Activated CD4-positive, alpha-beta T cell treated with anti-CD3 and anti-CD28 coated beads, Interleukin-2, Interleukin-6, amounts not matched to agents 100 ng/mL and 50 ng/mL, durations not matched to agents 16 hours and 8 hours (primary cell): ENCODE measurements around the gene PCDH8.

Experiments used
- DNase-seq: peaks from one replicate; pipeline ENCODE4 v3.0.0-alpha.2; 2020

PCDH8 gene

DNA sequence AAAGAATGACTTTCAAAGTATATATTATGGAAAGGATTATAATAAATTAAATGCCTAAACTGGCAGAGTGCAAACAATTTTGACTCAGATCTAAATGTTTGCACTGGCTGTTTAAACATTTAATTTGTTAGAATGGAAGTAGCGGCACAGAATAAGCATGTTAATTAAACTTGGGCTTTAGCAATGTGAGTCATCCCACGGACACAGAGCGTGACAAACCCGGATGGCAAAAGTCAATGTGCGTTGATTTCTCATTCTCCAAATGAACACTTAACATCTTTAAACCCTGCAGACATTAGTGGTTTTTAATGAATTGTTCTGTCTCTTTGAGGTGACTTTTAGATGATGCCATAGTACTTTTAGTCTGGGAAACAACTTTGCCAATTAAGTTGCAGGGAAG, 38.4 kb downstream of the PCDH8 start:
- no peak for DNase-seq

DNA sequence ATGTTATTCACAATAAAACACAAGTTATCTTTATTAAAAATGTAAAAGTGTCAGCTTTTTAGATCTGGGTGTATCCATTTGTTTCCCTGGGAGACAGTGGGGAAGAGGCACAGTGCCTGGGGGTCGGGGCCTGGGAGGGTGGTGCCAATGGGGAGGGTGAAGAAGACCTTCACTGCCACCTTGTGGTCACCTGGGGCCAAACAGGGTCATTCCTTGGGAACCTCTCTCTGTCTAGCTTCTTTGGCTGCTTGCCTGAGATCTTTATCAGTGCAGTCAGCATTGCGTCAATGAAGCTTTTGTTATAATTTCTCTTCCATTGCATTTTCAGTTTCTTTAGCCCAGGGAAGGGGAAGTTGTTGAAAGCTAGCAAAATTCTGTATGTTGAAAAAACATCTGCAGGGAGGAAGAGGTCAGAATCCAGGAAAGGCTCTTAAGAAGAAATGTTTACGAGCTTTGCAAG, 39.1 kb downstream of the PCDH8 start:
- DNase-seq, result peak; percentile 66

DNA sequence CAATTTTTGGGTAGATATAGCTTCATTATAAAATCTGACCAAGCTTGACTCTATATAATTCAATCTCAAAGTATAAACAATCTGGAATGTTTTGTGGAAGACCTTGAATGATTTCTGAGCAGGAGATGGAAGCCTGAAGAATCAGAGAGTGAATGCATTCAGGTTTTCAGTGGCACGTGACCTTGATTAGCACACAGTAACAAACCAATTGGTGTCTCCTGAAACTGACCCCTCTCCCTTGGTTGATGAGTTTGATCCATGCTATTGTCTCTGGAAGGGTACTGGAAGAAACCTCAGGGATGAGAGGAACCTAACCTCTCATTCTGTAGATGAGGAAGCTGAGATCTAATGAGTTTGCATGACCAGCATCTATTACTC, 39.6 kb downstream of the PCDH8 start:
- DNase-seq, result no peak

DNA sequence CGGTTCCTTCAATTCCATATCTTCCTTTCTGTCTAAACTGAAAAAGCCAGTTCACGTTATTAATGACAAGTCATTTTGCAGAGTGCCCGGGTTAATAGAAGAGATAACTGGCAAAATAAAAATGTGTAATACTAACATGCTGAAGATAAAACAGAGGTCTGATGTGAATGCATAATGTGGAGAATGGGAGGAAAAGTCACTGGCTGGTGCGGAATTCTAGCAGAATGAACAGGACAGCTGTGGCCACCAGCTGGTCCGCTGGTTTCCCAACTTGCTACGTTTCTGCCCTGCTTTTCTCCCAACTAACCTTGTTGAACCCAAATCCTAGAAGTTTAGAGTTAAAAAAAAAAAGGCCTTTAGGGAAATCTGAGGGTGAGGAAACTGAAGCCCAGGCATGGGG, 42.4 kb downstream of the PCDH8 start:
- DNase-seq, result no peak

DNA sequence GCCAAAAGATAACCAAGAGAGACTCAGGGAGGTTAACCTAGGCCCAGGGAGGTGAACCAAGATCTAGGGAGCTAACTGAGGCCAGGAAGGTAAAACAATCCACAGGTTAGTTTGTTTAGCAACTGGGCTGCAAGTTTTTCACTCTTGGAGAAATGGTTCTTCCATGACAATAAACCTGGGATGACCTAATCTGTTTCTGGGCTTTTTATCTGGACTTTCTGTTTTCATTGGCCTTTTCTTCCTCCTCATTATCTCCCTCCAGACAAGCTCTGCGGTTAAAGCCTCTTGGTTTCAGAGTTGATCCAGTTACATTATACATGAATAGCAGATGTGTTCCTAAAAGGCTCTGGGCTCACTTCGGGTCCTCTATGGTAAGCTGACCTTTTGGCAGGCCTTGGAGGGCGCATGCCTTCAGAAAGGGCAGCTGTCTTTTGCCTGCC, 44.2 kb downstream of the PCDH8 start:
- DNase-seq, result no peak

DNA sequence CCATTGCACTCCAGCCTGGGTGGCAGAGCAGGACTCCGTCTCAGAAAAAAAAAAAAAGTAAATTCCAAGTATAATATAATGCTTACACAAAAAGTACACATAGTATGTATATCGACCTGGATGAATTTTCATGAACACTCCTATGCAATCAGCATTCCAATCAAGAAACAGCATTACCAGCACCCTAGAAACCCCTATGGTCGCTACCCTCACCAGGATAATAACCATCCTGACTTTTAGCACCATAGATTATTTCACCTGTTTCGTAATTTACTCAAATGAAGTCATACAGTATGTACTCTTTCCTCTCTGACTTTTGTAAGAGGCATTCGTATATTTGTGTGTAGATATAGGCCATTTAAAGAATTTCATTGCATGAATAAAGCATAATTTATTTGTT, 47.6 kb downstream of the PCDH8 start:
- DNase-seq, result no peak

DNA sequence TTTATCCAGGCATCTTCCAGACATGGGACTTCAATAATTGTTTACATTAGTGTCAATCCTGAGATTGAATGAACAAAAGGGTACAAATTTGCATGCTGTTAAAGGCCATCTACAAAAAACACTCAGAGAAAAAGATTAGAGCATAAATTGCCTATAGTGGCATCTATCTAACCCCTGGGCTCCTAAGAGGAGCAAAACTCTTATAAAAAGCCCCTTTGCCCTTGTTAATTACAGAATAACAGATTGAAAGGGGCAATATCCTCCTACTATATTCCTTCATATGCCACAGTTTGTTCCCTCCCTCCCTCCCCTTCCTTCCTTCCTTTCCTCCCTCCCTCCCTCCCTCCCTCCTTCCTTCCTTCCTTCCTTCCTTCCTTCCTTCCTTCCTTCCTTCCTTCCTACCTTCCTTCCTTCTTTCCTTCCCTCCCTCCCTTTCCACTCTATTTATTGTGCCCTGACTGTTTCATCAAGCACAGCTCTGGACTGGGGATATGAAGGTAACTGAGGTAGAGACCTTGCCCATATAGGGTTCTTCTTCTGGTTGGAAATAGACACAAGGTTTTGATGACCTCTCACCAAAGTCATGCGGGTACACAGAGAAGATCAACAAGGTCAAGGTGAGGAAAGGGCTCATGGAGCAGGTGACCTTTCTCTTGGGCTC, 49.5 kb downstream of the PCDH8 start:
- no peak for DNase-seq

DNA sequence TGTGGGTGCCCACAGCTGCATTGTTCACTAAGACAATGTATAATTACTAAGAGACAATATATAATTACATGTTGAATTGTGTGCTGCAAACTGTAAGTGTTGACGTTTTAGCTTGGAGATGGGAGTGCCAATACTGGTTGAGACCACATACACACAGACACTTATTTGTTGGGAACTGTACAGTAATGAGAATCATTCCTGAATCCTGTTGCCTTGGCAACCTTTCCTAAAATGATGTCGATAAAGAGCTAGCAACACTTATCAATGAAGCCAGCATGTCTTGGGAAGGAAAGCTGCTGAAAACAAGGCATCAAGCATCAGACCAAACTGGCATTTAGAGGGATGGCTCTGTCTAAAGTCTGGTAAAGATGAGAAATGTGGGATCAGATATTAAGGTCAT, 51.3 kb downstream of the PCDH8 start:
- no peak for DNase-seq

DNA sequence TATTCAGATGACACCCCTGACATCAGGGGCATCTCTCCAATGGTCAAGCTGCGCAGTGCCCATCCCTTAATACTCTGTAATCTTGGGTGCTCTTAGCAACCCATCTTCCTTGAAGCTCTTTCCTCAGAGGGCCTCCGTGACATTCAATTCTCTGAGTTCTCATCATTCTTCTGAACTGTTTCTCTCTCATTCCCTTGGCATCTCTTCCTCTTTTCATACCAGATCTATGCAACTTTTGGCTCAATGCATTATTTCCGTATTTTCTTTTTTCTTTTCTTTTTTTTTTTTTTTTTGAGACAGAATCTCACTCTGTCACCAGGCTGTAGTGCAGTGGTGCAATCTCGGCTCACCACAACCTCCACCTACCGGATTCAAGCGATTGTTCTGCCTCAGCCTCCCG, 53.9 kb downstream of the PCDH8 start:
- DNase-seq, result no peak

DNA sequence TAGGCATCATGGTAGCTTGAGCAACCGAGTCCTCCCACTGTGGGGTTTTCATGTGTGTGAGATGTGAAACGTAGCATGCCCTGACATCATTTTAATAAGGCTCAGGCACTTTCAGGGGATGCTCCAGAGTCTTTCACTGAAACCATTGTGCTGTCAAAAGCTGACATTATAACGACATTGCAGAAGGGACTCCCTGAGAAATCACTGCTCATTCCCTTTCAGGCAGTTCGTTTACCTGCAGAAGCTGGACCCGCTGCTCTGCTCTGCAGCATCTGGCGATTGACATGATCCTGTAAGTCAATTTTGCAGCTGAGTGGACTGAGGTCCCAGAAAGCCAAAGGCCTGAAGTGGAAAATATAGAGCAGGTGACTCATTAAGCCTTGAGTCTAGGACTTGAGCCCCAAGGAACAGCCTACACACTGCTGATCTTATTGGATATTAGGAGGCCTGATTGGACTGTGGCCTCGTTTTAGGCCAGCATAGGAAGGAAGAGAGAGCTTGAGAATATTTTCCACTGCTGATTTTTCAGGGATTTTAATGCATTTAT, 54.9 kb downstream of the PCDH8 start:
- DNase-seq, result no peak
